GM12878 (cell line): ENCODE data around the gene C1S. TPM values are rescaled to one million over a fixed set of nuclear protein-coding genes. Genes with fewer than 3 reads are reported as not detected.

Experiments
- ATAC-seq: fragments of 200-7000 bp; cut with Tn5 transposase; 3 replicates; pipeline ENCODE4 v1.9.1; 2020; ENCODE audit warnings: mild to moderate bottlenecking, moderate library complexity
- BruUV-seq: library from RNA; stranded (reverse); fragments of 400-500 nt; replicated peaks from 2 replicates; lab custom pipeline; 2021; lab: Mats Ljungman, UMichigan
- CTCF ChIA-PET: fragments of 300-600 bp; sonication (Branson Sonifier 250); formaldehyde crosslinking; extraction: SDS; loops from one replicate; lab custom pipeline; 2021; ENCODE audit warnings: inconsistent platforms; lab: Yijun Ruan, JAX
- POLR2A ChIA-PET: fragments of 350-600 bp; formaldehyde crosslinking; extraction: SDS; loops from one replicate; lab custom pipeline; 2021; ENCODE audit warnings: inconsistent platforms; lab: Charles Lee
- RAD21 ChIA-PET: fragments of 300-600 bp; sonication (Branson Sonifier 250); formaldehyde crosslinking; loops from one replicate; lab custom pipeline; 2023; ENCODE audit warnings: antibody characterized with exemption; ENCODE audit not compliant: unreplicated experiment; lab: Charles Lee
- SMC1A ChIA-PET: fragments of 300-600 bp; sonication (Branson Sonifier 250); formaldehyde crosslinking; loops from one replicate; lab custom pipeline; 2023; ENCODE audit not compliant: unreplicated experiment, uncharacterized antibody; lab: Charles Lee
- DNase-seq: peaks from one replicate; pipeline ENCODE4 v3.0.0-alpha.2; 2011; ENCODE audit warnings: low read depth, low spot score
- FAIRE-seq: peaks from 3 replicates; lab custom pipeline; 2011; peaks lifted over from hg19 to GRCh38; lab: Jason Lieb, UNC
- H2AFZ ChIP-seq: 2 replicates; pipeline ENCODE4 v1.6.0; 2011; ENCODE audit warnings: low read depth, low read length, control low read depth; ENCODE audit not compliant: control insufficient read depth
- H3K27ac ChIP-seq: 2 replicates; pipeline ENCODE4 v1.5.1; 2011; ENCODE audit warnings: control low read depth; ENCODE audit not compliant: control insufficient read depth, insufficient read depth
- H3K27me3 ChIP-seq, 2 experiments: replicated peaks in 1 of 2; 2 replicates each; pipeline versions ENCODE4 v1.6.0 to v1.6.1; 2011; ENCODE audit warnings: low read length in 1 of 2; ENCODE audit not compliant: control insufficient read depth in 2 of 2, insufficient read depth in 2 of 2
- H3K36me3 ChIP-seq, 2 experiments: 2 replicates each; pipeline ENCODE4 v1.5.1; 2011; ENCODE audit warnings: low read length in 1 of 2; ENCODE audit not compliant: control insufficient read depth in 2 of 2, insufficient read depth in 2 of 2
- H3K4me1 ChIP-seq: 2 replicates; pipeline ENCODE4 v1.6.1; 2011; ENCODE audit warnings: mild to moderate bottlenecking, low read length, moderate library complexity, mixed read lengths; ENCODE audit not compliant: control insufficient read depth, insufficient read depth
- H3K4me2 ChIP-seq: 2 replicates; pipeline ENCODE4 v1.6.0; 2011; ENCODE audit warnings: control low read depth; ENCODE audit not compliant: control insufficient read depth, insufficient read depth
- H3K4me3 ChIP-seq: fragments of 200-600 bp; sonication (generic); 2 replicates; pipeline ENCODE4 v1.5.1; 2016
- H3K79me2 ChIP-seq: 2 replicates; pipeline ENCODE4 v1.6.0; 2011; ENCODE audit warnings: low read length; ENCODE audit not compliant: control insufficient read depth, insufficient read depth
- H3K9ac ChIP-seq: 2 replicates; pipeline ENCODE4 v1.8.0; 2011; ENCODE audit warnings: low read length, control low read depth, mixed read lengths; ENCODE audit not compliant: control insufficient read depth, insufficient read depth
- H3K9me3 ChIP-seq: replicated peaks from 3 replicates; pipeline ENCODE4 v1.5.1; 2011; ENCODE audit warnings: mild to moderate bottlenecking, low read length; ENCODE audit not compliant: control insufficient read depth, insufficient read depth
- H4K20me1 ChIP-seq: 2 replicates; pipeline ENCODE4 v1.6.0; 2011; ENCODE audit not compliant: control insufficient read depth, insufficient read depth
- FOXM1 ChIP-seq: IDR thresholded peaks from 2 replicates; pipeline ENCODE4 v1.6.1; 2012; ENCODE audit warnings: low read depth, mild to moderate bottlenecking, inconsistent platforms, low read length, moderate library complexity
- GABPA ChIP-seq: IDR thresholded peaks from 2 replicates; pipeline ENCODE4 v1.6.1; 2014; ENCODE audit warnings: antibody characterized with exemption, low read depth, mild to moderate bottlenecking, inconsistent platforms
- MTA3 ChIP-seq: IDR thresholded peaks from 2 replicates; pipeline ENCODE4 v1.6.1; 2012; ENCODE audit warnings: low read length, inconsistent platforms, borderline replicate concordance
- POLR2A ChIP-seq: IDR thresholded peaks from 2 replicates; pipeline ENCODE4 v1.6.1; 2011; ENCODE audit warnings: low read depth, mild to moderate bottlenecking, low read length
- RELA ChIP-seq: fragments of 450-650 bp; IDR thresholded peaks from 2 replicates; pipeline ENCODE4 v1.8.0; 2014; ENCODE audit warnings: borderline replicate concordance; ENCODE audit not compliant: partially characterized antibody
- SIX5 ChIP-seq: IDR thresholded peaks from 2 replicates; pipeline ENCODE4 v1.6.1; 2011; ENCODE audit warnings: mild to moderate bottlenecking, low read depth, low read length, moderate library complexity; ENCODE audit not compliant: severe bottlenecking
- SMAD5 ChIP-seq: IDR thresholded peaks from 2 replicates; pipeline ENCODE4 v1.6.1; 2016; ENCODE audit warnings: antibody characterized with exemption, low read depth
- WGBS: methylation state at CpG from one replicate; pipeline ENCODE4 v1.1.6; 2016; ENCODE audit warnings: low lambda C conversion rate; ENCODE audit not compliant: insufficient replicate concordance, insufficient coverage; ENCODE audit errors: missing lambda C conversion rate; 5-methylcytosine and 5-hydroxymethylcytosine counted together
- in situ Hi-C: fragments of 300-500 bp; cut with MboI; formaldehyde crosslinking; loops from 9 replicates; pipeline ENCODE4 v1.14.3; 2018; ENCODE audit warnings: mixed read lengths
- intact Hi-C: fragments of 100-400 bp; cut with micrococcal nuclease; formaldehyde crosslinking; loops from one replicate; pipeline ENCODE4 v1.14.2; 2022; ENCODE audit not compliant: unreplicated experiment
- polyA plus RNA-seq, 11 experiments: library from polyadenylated mRNA; depleted of rRNA in 4 of 11; unstranded in 6 of 11; stranded (reverse) in 5 of 11; fragments of >200 nt; fragmentation: Nextera tagmentation in 4 of 11; fragmentation: Illumina TruSeq in 1 of 11; extraction: Ambion mirVana in 4 of 11; extraction: Trizol in 1 of 11; gene quantifications; 1 replicate in 1 of 11; 2 replicates in 10 of 11; pipeline versions ENCODE4 v1.2.1 to v1.2.3, GENCODE V29; 2011 to 2016; ENCODE audit warnings: inconsistent platforms in 2 of 11, missing spikeins in 2 of 11, low read depth in 1 of 11
- small RNA-seq: library from RNA; depleted of rRNA; stranded (forward); fragments of <200 nt; gene quantifications from one replicate; pipeline ENCODE3, GENCODE V24; 2014
- total RNA-seq, 4 experiments: library from RNA; depleted of rRNA in 3 of 4; stranded (reverse); fragments of >200 nt in 3 of 4; fragmentation: Illumina TruSeq in 1 of 4; extraction: Trizol in 1 of 4; gene quantifications; 2 replicates each; pipeline versions ENCODE4 v1.2.1 to v1.2.3, GENCODE V29; 2013 to 2021
- TF ChIP-seq, protein P1 (sequence below): IDR thresholded peaks from 2 replicates; pipeline ENCODE4 v1.6.1; 2012; ENCODE audit warnings: low read depth, low read length, improper control_type of control experiment
- TF ChIP-seq, protein P2 (sequence below): fragments of 450-650 bp; conservative IDR thresholded peaks from 2 replicates; pipeline ENCODE4 v1.6.1; 2017; ENCODE audit warnings: mild to moderate bottlenecking, moderate library complexity
- TF ChIP-seq, protein P3 (sequence below): fragments of 450-650 bp; IDR thresholded peaks from 2 replicates; pipeline ENCODE4 v1.6.1; 2017; ENCODE audit warnings: low read depth, mild to moderate bottlenecking, moderate library complexity

Gene C1S
- total and polyA plus RNA-seq, 10 of the 15 experiments (the other 5 are each of a cell fraction or from before 2014, with no cell fraction given): 0.10 to 1.4 (median 0.42) TPM

DNA sequence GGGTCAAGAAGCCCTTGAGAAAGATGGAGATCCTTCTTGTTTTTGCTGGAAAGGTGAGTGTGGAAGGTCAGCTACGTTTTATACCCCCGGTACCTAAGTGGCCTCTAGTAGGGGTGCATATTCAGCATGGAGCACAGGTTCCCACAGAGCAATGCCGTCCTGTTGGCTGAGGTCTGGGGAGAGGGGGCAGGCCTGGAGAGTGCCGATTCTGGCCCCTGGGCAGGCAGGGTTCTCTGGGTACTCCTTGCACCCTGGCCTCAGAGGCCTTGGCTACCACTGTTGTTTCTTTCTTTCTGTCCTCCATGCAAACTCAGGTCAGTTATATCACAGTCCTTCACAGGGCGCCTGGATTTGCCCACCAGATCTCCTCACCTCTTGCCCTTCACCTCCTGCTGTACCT is 59.6 kb downstream of the C1S start:
- no TSS peak for BruUV-seq
- Histone ChIP-seq H3K9me3 (no peaks in the 10 kb centered on the region), H4K20me1 (no peaks in the 10 kb centered on the region), H3K9ac (no peak overlapping the region), H3K4me1 (no peaks in the 10 kb centered on the region), H3K4me2 (no peak overlapping the region), H3K27ac (no peak overlapping the region), H3K27me3 (no peaks in the 10 kb centered on the region), H3K36me3 (peaks cover 0 to 29% of the 10 kb centered on the region in 2 experiments; a peak in 3 of 4 replicates), H3K79me2 (no peaks in the 10 kb centered on the region), H2AFZ (no peak overlapping the region), H3K4me3 (no peak overlapping the region)
- ChIA-PET CTCF (no interaction called here), POLR2A (no interaction called here), RAD21 (no interaction called here), SMC1A (no interaction called here)
- intact Hi-C loops (no loop called here), in situ Hi-C loops (no loop called here)
- no peak for DNase-seq
- no peak for FAIRE-seq
- no peak for TF ChIP-seq SIX5
- TF ChIP-seq MTA3: no peak
- no peak for TF ChIP-seq GABPA
- TF ChIP-seq, protein P1, sequence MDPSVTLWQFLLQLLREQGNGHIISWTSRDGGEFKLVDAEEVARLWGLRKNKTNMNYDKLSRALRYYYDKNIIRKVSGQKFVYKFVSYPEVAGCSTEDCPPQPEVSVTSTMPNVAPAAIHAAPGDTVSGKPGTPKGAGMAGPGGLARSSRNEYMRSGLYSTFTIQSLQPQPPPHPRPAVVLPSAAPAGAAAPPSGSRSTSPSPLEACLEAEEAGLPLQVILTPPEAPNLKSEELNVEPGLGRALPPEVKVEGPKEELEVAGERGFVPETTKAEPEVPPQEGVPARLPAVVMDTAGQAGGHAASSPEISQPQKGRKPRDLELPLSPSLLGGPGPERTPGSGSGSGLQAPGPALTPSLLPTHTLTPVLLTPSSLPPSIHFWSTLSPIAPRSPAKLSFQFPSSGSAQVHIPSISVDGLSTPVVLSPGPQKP: no peak
- TF ChIP-seq FOXM1: no peak
- TF ChIP-seq, protein P2, sequence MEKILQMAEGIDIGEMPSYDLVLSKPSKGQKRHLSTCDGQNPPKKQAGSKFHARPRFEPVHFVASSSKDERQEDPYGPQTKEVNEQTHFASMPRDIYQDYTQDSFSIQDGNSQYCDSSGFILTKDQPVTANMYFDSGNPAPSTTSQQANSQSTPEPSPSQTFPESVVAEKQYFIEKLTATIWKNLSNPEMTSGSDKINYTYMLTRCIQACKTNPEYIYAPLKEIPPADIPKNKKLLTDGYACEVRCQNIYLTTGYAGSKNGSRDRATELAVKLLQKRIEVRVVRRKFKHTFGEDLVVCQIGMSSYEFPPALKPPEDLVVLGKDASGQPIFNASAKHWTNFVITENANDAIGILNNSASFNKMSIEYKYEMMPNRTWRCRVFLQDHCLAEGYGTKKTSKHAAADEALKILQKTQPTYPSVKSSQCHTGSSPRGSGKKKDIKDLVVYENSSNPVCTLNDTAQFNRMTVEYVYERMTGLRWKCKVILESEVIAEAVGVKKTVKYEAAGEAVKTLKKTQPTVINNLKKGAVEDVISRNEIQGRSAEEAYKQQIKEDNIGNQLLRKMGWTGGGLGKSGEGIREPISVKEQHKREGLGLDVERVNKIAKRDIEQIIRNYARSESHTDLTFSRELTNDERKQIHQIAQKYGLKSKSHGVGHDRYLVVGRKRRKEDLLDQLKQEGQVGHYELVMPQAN: no peak
- no peak for TF ChIP-seq POLR2A
- TF ChIP-seq, protein P3, sequence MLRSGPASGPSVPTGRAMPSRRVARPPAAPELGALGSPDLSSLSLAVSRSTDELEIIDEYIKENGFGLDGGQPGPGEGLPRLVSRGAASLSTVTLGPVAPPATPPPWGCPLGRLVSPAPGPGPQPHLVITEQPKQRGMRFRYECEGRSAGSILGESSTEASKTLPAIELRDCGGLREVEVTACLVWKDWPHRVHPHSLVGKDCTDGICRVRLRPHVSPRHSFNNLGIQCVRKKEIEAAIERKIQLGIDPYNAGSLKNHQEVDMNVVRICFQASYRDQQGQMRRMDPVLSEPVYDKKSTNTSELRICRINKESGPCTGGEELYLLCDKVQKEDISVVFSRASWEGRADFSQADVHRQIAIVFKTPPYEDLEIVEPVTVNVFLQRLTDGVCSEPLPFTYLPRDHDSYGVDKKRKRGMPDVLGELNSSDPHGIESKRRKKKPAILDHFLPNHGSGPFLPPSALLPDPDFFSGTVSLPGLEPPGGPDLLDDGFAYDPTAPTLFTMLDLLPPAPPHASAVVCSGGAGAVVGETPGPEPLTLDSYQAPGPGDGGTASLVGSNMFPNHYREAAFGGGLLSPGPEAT: no peak
- no peak for TF ChIP-seq RELA
- no peak for TF ChIP-seq SMAD5
- no peak for ATAC-seq
- WGBS: 82% methylated on average over 5 of the region's 5 CpGs

Small RNAs within 50 kb of the gene (small RNA-seq; reads per million reads assigned to genes)
- not detected for gene AC006512.1
- gene RNU6-485P: not detected

Other genes starting within 250 kb of the C1S start
Only the 7 nearest of the 22 such genes appear.
- gene PHB2, start 90.1 kb upstream of the C1S start, total RNA-seq (2014; rRNA removed): 517 and 520 TPM in 2 replicates
- gene PHB2, start 90.1 kb upstream of the C1S start, total RNA-seq (2014; rRNA removed; fragmentation: Illumina TruSeq; extraction: Trizol): 421 and 455 TPM in 2 replicates
- 466 and 483 TPM in 2 replicates for gene PHB2, start 90.1 kb upstream of the C1S start, total RNA-seq (2021)
- gene PHB2, start 90.1 kb upstream of the C1S start, polyA plus RNA-seq (2011; rRNA removed): 395 and 522 TPM in 2 replicates
- 410 and 549 TPM in 2 replicates for gene PHB2, start 90.1 kb upstream of the C1S start, polyA plus RNA-seq (2014; fragmentation: Illumina TruSeq; extraction: Trizol)
- 100 to 1,000 TPM; 112 to 270 TPM for gene PHB2, start 90.1 kb upstream of the C1S start, polyA plus RNA-seq (2014; fragmentation: Nextera tagmentation; extraction: Ambion mirVana)
- 586 and 591 TPM in 2 replicates for gene PHB2, start 90.1 kb upstream of the C1S start, polyA plus RNA-seq (2014; rRNA removed)
- 100 to 1,000 TPM; 412 to 433 TPM for gene PHB2, start 90.1 kb upstream of the C1S start, polyA plus RNA-seq (2016; fragmentation: Nextera tagmentation; extraction: Ambion mirVana)
- gene EMG1, start 89.8 kb upstream of the C1S start, total RNA-seq (2014; rRNA removed): 54.6 and 69.0 TPM in 2 replicates
- 67.8 and 69.9 TPM in 2 replicates for gene EMG1, start 89.8 kb upstream of the C1S start, total RNA-seq (2014; rRNA removed; fragmentation: Illumina TruSeq; extraction: Trizol)
- gene EMG1, start 89.8 kb upstream of the C1S start, total RNA-seq (2021): 82.4 and 84.4 TPM in 2 replicates
- gene EMG1, start 89.8 kb upstream of the C1S start, polyA plus RNA-seq (2011; rRNA removed): 75.9 and 77.7 TPM in 2 replicates
- 77.2 and 91.3 TPM in 2 replicates for gene EMG1, start 89.8 kb upstream of the C1S start, polyA plus RNA-seq (2014; fragmentation: Illumina TruSeq; extraction: Trizol)
- gene EMG1, start 89.8 kb upstream of the C1S start, polyA plus RNA-seq (2014; fragmentation: Nextera tagmentation; extraction: Ambion mirVana): 100 to 1,000 TPM; 158 to 164 TPM
- 78.0 and 94.4 TPM in 2 replicates for gene EMG1, start 89.8 kb upstream of the C1S start, polyA plus RNA-seq (2014; rRNA removed)
- 100 to 1,000 TPM; 154 to 165 TPM for gene EMG1, start 89.8 kb upstream of the C1S start, polyA plus RNA-seq (2016; fragmentation: Nextera tagmentation; extraction: Ambion mirVana)
- gene LPCAT3, start 42.2 kb upstream of the C1S start, total RNA-seq (2014; rRNA removed): 19.1 and 21.6 TPM in 2 replicates
- 16.4 and 16.9 TPM in 2 replicates for gene LPCAT3, start 42.2 kb upstream of the C1S start, total RNA-seq (2014; rRNA removed; fragmentation: Illumina TruSeq; extraction: Trizol)
- gene LPCAT3, start 42.2 kb upstream of the C1S start, total RNA-seq (2021): 23.1 and 23.3 TPM in 2 replicates
- 39.1 and 48.3 TPM in 2 replicates for gene LPCAT3, start 42.2 kb upstream of the C1S start, polyA plus RNA-seq (2011; rRNA removed)
- 28.3 and 29.5 TPM in 2 replicates for gene LPCAT3, start 42.2 kb upstream of the C1S start, polyA plus RNA-seq (2014; fragmentation: Illumina TruSeq; extraction: Trizol)
- 1 to 10 TPM; 2.6 to 3.7 TPM for gene LPCAT3, start 42.2 kb upstream of the C1S start, polyA plus RNA-seq (2014; fragmentation: Nextera tagmentation; extraction: Ambion mirVana)
- gene LPCAT3, start 42.2 kb upstream of the C1S start, polyA plus RNA-seq (2014; rRNA removed): 28.3 and 31.1 TPM in 2 replicates
- gene LPCAT3, start 42.2 kb upstream of the C1S start, polyA plus RNA-seq (2016; fragmentation: Nextera tagmentation; extraction: Ambion mirVana): 10 to 100 TPM; 22.8 to 24.4 TPM
- gene C1R, start 31.7 kb downstream of the C1S start, total RNA-seq (2014; rRNA removed): 0.87 and 0.96 TPM in 2 replicates
- 0.76 and 0.88 TPM in 2 replicates for gene C1R, start 31.7 kb downstream of the C1S start, total RNA-seq (2014; rRNA removed; fragmentation: Illumina TruSeq; extraction: Trizol)
- 1.7 and 1.8 TPM in 2 replicates for gene C1R, start 31.7 kb downstream of the C1S start, total RNA-seq (2021)
- 0.82 and 1.3 TPM in 2 replicates for gene C1R, start 31.7 kb downstream of the C1S start, polyA plus RNA-seq (2011; rRNA removed)
- 1.4 and 1.5 TPM in 2 replicates for gene C1R, start 31.7 kb downstream of the C1S start, polyA plus RNA-seq (2014; fragmentation: Illumina TruSeq; extraction: Trizol)
- gene C1R, start 31.7 kb downstream of the C1S start, polyA plus RNA-seq (2014; fragmentation: Nextera tagmentation; extraction: Ambion mirVana): under 1 TPM in 1 of 2 experiments, not detected in 1; 0.31 TPM
- 1.9 and 2.8 TPM in 2 replicates for gene C1R, start 31.7 kb downstream of the C1S start, polyA plus RNA-seq (2014; rRNA removed)
- gene C1R, start 31.7 kb downstream of the C1S start, polyA plus RNA-seq (2016; fragmentation: Nextera tagmentation; extraction: Ambion mirVana): under 1 TPM; 0.73 to 0.86 TPM
- 10.7 and 12.8 TPM in 2 replicates for gene C1RL, start 48.5 kb downstream of the C1S start, total RNA-seq (2014; rRNA removed)
- gene C1RL, start 48.5 kb downstream of the C1S start, total RNA-seq (2014; rRNA removed; fragmentation: Illumina TruSeq; extraction: Trizol): 10.2 and 11.7 TPM in 2 replicates
- 10.3 and 11.5 TPM in 2 replicates for gene C1RL, start 48.5 kb downstream of the C1S start, total RNA-seq (2021)
- gene C1RL, start 48.5 kb downstream of the C1S start, polyA plus RNA-seq (2011; rRNA removed): 4.9 and 5.8 TPM in 2 replicates
- 10.5 and 16.3 TPM in 2 replicates for gene C1RL, start 48.5 kb downstream of the C1S start, polyA plus RNA-seq (2014; fragmentation: Illumina TruSeq; extraction: Trizol)
- 1 to 10 TPM; 1.3 to 2.5 TPM for gene C1RL, start 48.5 kb downstream of the C1S start, polyA plus RNA-seq (2014; fragmentation: Nextera tagmentation; extraction: Ambion mirVana)
- gene C1RL, start 48.5 kb downstream of the C1S start, polyA plus RNA-seq (2014; rRNA removed): 10.6 and 14.2 TPM in 2 replicates
- gene C1RL, start 48.5 kb downstream of the C1S start, polyA plus RNA-seq (2016; fragmentation: Nextera tagmentation; extraction: Ambion mirVana): 1 to 10 TPM; 4.7 to 6.0 TPM
- gene RBP5, start 68.2 kb downstream of the C1S start, total RNA-seq (2014; rRNA removed): 0.34 TPM in 1 of 2 replicates, not detected in the other
- not detected in 2 replicates for gene RBP5, start 68.2 kb downstream of the C1S start, total RNA-seq (2014; rRNA removed; fragmentation: Illumina TruSeq; extraction: Trizol)
- not detected in 2 replicates for gene RBP5, start 68.2 kb downstream of the C1S start, total RNA-seq (2021)
- gene RBP5, start 68.2 kb downstream of the C1S start, polyA plus RNA-seq (2011; rRNA removed): 0.11 and 0.19 TPM in 2 replicates
- not detected in 2 replicates for gene RBP5, start 68.2 kb downstream of the C1S start, polyA plus RNA-seq (2014; fragmentation: Illumina TruSeq; extraction: Trizol)
- under 1 TPM in 1 of 2 experiments, not detected in 1; 0.29 TPM for gene RBP5, start 68.2 kb downstream of the C1S start, polyA plus RNA-seq (2014; fragmentation: Nextera tagmentation; extraction: Ambion mirVana)
- gene RBP5, start 68.2 kb downstream of the C1S start, polyA plus RNA-seq (2014; rRNA removed): 0.35 TPM in 1 of 2 replicates, not detected in the other
- 1 to 10 TPM in 1 of 2 experiments, under 1 TPM in 1; 0.23 to 1.1 TPM for gene RBP5, start 68.2 kb downstream of the C1S start, polyA plus RNA-seq (2016; fragmentation: Nextera tagmentation; extraction: Ambion mirVana)
- gene CLSTN3, start 69.7 kb downstream of the C1S start, total RNA-seq (2014; rRNA removed): 11.9 and 13.8 TPM in 2 replicates
- gene CLSTN3, start 69.7 kb downstream of the C1S start, total RNA-seq (2014; rRNA removed; fragmentation: Illumina TruSeq; extraction: Trizol): 8.3 and 8.8 TPM in 2 replicates
- gene CLSTN3, start 69.7 kb downstream of the C1S start, total RNA-seq (2021): 17.1 and 24.7 TPM in 2 replicates
- 16.9 and 28.9 TPM in 2 replicates for gene CLSTN3, start 69.7 kb downstream of the C1S start, polyA plus RNA-seq (2011; rRNA removed)
- 9.5 and 14.7 TPM in 2 replicates for gene CLSTN3, start 69.7 kb downstream of the C1S start, polyA plus RNA-seq (2014; fragmentation: Illumina TruSeq; extraction: Trizol)
- gene CLSTN3, start 69.7 kb downstream of the C1S start, polyA plus RNA-seq (2014; fragmentation: Nextera tagmentation; extraction: Ambion mirVana): under 1 TPM; 0.09 to 0.14 TPM
- gene CLSTN3, start 69.7 kb downstream of the C1S start, polyA plus RNA-seq (2014; rRNA removed): 33.8 and 35.9 TPM in 2 replicates
- 1 to 10 TPM; 6.5 to 7.1 TPM for gene CLSTN3, start 69.7 kb downstream of the C1S start, polyA plus RNA-seq (2016; fragmentation: Nextera tagmentation; extraction: Ambion mirVana)